Measurements from ENCODE around the gene FOXP1. TPM values are rescaled to one million over a fixed set of nuclear protein-coding genes. Genes with fewer than 3 reads are reported as not detected.
A peak's percentile ranks its signal among the peaks of the same experiment; 100 is the strongest.

FOXP1 gene
- total RNA-seq, 1 experiment from 2014 or later, result 75.3 TPM

GRCh38 chr3:71050166-71050537 is 533.4 kb downstream of the FOXP1 start:
- Histone ChIP-seq H3K9ac (ENCODE audit: extremely low read depth, insufficient read length, low read length) (no peak overlapping the region), H4K20me1 (ENCODE audit: control insufficient read depth, insufficient read depth, insufficient read length) (no peaks in the 10 kb centered on the region), H2AK5ac (ENCODE audit: insufficient read length, low read length) (no peak overlapping the region), H2BK15ac (ENCODE audit: low read depth, low read length) (no peak overlapping the region), H3K23me2 (ENCODE audit: insufficient read length, low read depth, low read length, poor library complexity, severe bottlenecking) (no peaks in the 10 kb centered on the region), H3K27me3 (ENCODE audit: insufficient read depth, low read length) (no peaks in the 10 kb centered on the region), H3K18ac (ENCODE audit: insufficient read length, low read depth, low read length) (no peak overlapping the region), H3K27ac (ENCODE audit: insufficient read length, low read depth, low read length) (peak overlapping the region; percentile 47), H2BK5ac (ENCODE audit: insufficient read length, low read length) (no peak overlapping the region), H2BK20ac (ENCODE audit: low read depth, low read length, poor library complexity, severe bottlenecking) (no peak overlapping the region), H3K9me3 (ENCODE audit: control insufficient read depth, low read depth, low read length) (no peaks in the 10 kb centered on the region), H3K4ac (ENCODE audit: low read depth, low read length) (no peak overlapping the region), H3K23ac (ENCODE audit: insufficient read length, low read depth, low read length) (no peak overlapping the region), H4K8ac (replicated peaks; ENCODE audit: insufficient read length, low read depth, low read length) (no peak overlapping the region), H3K56ac (ENCODE audit: insufficient read length, low read depth, low read length) (no peak overlapping the region), H2BK120ac (ENCODE audit: low read depth, low read length, poor library complexity, severe bottlenecking) (no peak overlapping the region), H3K79me2 (ENCODE audit: insufficient read depth, low read length) (no peaks in the 10 kb centered on the region), H3K4me1 (ENCODE audit: insufficient read depth, low read length) (peaks cover 34% of the 10 kb centered on the region), H3K4me2 (ENCODE audit: insufficient read depth, insufficient read length, low read length) (peak overlapping the region; percentile 37), H2BK12ac (ENCODE audit: insufficient read length, low read depth, low read length) (no peak overlapping the region), H3K79me1 (ENCODE audit: insufficient read depth, low read depth, low read length, poor library complexity, severe bottlenecking) (no peaks in the 10 kb centered on the region), H3K14ac (ENCODE audit: insufficient read depth, low read length) (no peak overlapping the region), H2AFZ (ENCODE audit: low read length) (no peak overlapping the region), H4K5ac (ENCODE audit: insufficient read length, low read depth, low read length) (no peak overlapping the region), H3T11ph (ENCODE audit: low read length) (no peak overlapping the region), H4K91ac (ENCODE audit: insufficient read length, low read depth, low read length) (no peak overlapping the region)
- Mint-ChIP-seq H3K4me3 (no peak overlapping the region; a peak in 1 of 5 replicates), H3K4me1 (peaks cover 89 to 90% of the 10 kb centered on the region in 2 experiments), H3K27me3 (ENCODE audit: low read depth) (no peaks in the 10 kb centered on the region), H3K36me3 (ENCODE audit: insufficient read depth in 1 of 3, low read depth in 3 of 3) (peaks cover 0 to 24% (median 19%) of the 10 kb centered on the region in 3 experiments; a peak in 5 of 7 replicates), H3K27ac (peak overlapping the region in 2 of 3 experiments; percentile 7 to 63; a peak in 4 of 7 replicates), H3K9me3 (no peaks in the 10 kb centered on the region; a peak in 1 of 5 replicates)
- no peak for DNase-seq
- WGBS (ENCODE audit: extremely low coverage, insufficient read length, low lambda C conversion rate), result no CpG with 5 or more reads among the region's 2 CpGs
- no peak for TF ChIP-seq CTCF (conservative IDR thresholded peaks at IDR 0.05)

Measured in H9 (cell line).